SH-SY5Y (cell line): ENCODE data around the gene RAD9A.

Experiments
- GATA2 ChIP-seq: IDR thresholded peaks from 2 replicates; pipeline ENCODE4 v1.6.1; 2011; ENCODE audit warnings: mild to moderate bottlenecking, low read depth, low read length
- GATA3 ChIP-seq: IDR thresholded peaks from 2 replicates; pipeline ENCODE4 v1.6.1; 2011; ENCODE audit warnings: low read depth, mild to moderate bottlenecking, low read length, moderate library complexity

GRCh38 chr11:67349457-67349856 lies 42.3 kb upstream of the RAD9A start:
- TF ChIP-seq GATA2 (no peak), GATA3 (no peak)
